Endothelial cell of umbilical vein (primary cell): Measurements from ENCODE around the gene MGAT4A.

ENCODE experiments used
- CTCF ChIP-seq, 2 donors: IDR thresholded peaks; 1 replicate in 1 of 2; 2 replicates in 1 of 2; pipeline ENCODE4 v1.5.1; 2011; ENCODE audit warnings: low read length in 2 of 2, mild to moderate bottlenecking in 2 of 2, moderate library complexity in 2 of 2, control low read depth in 1 of 2, inconsistent platforms in 1 of 2, low read depth in 1 of 2; ENCODE audit not compliant: insufficient read depth in 1 of 2; ENCODE audit errors: extremely low read depth in 1 of 2
- EZH2 ChIP-seq: IDR thresholded peaks from 2 replicates; pipeline ENCODE4 v1.6.1; 2012; ENCODE audit warnings: borderline replicate concordance, low read depth, mild to moderate bottlenecking, moderate library complexity, low read length, inconsistent platforms; ENCODE audit not compliant: severe bottlenecking
- MYC ChIP-seq: IDR thresholded peaks from one replicate; pipeline ENCODE4 v1.6.1; 2011; ENCODE audit warnings: mild to moderate bottlenecking, low read depth, low read length
- POLR2A ChIP-seq: IDR thresholded peaks from 2 replicates; pipeline ENCODE4 v1.6.1; 2012; ENCODE audit warnings: low read depth, mild to moderate bottlenecking, control low read depth, low read length
- POLR2AphosphoS5 ChIP-seq: IDR thresholded peaks from 2 replicates; pipeline ENCODE4 v1.6.1; 2012; ENCODE audit warnings: low read depth, mild to moderate bottlenecking, control low read depth, low read length, moderate library complexity; ENCODE audit not compliant: insufficient read depth

GRCh38 chr2:98579926-98580325 lies 151.0 kb downstream of the MGAT4A start:
- TF ChIP-seq EZH2 (no peak), MYC (no peak), CTCF (IDR thresholded peaks at IDR 0.05; ENCODE audit: extremely low read depth in 1 of 2, insufficient read depth in 1 of 2, low read depth in 1 of 2, low read length in 2 of 2) (no peak), POLR2A (no peak), POLR2AphosphoS5 (no peak)
